Measurements from ENCODE around the gene INTS2. TPM values are rescaled to one million over a fixed set of nuclear protein-coding genes. Genes with fewer than 3 reads are reported as not detected.

INTS2 gene
- total RNA-seq, 1 experiment from 2014 or later, result 20.8 TPM

- no peaks in the 10 kb centered on the region for H3K4me1 ChIP-seq (ENCODE audit: insufficient read depth, low read length)
- H4K5ac ChIP-seq (ENCODE audit: insufficient read length, low read depth, low read length), result no peak overlapping the region
- Mint-ChIP-seq H3K4me1 (no peaks in the 10 kb centered on the region), H3K9me3 (no peaks in the 10 kb centered on the region), H3K27me3 (ENCODE audit: low read depth) (no peaks in the 10 kb centered on the region), H3K4me3 (no peak overlapping the region), H3K27ac (no peak overlapping the region), H3K36me3 (ENCODE audit: insufficient read depth in 1 of 3, low read depth in 3 of 3) (peaks cover 17 to 46% (median 42%) of the 10 kb centered on the region in 3 experiments; a peak in 6 of 7 replicates)
- no peak overlapping the region for H2AK5ac ChIP-seq (ENCODE audit: insufficient read length, low read length)
- H2BK20ac ChIP-seq (ENCODE audit: low read depth, low read length, poor library complexity, severe bottlenecking), result no peak overlapping the region
- no peaks in the 10 kb centered on the region for H3K9me3 ChIP-seq (ENCODE audit: control insufficient read depth, low read depth, low read length)
- no CpG with 5 or more reads among the region's 7 CpGs for WGBS (ENCODE audit: extremely low coverage, insufficient read length, low lambda C conversion rate)
- H3K79me1 ChIP-seq (ENCODE audit: insufficient read depth, low read depth, low read length, poor library complexity, severe bottlenecking), result no peaks in the 10 kb centered on the region
- no peak for TF ChIP-seq CTCF (conservative IDR thresholded peaks at IDR 0.05)
- no peak overlapping the region for H2BK15ac ChIP-seq (ENCODE audit: low read depth, low read length)
- no peak overlapping the region for H3K23ac ChIP-seq (ENCODE audit: insufficient read length, low read depth, low read length)
- H2AFZ ChIP-seq (ENCODE audit: low read length), result no peak overlapping the region
- H2BK12ac ChIP-seq (ENCODE audit: insufficient read length, low read depth, low read length), result no peak overlapping the region
- no peaks in the 10 kb centered on the region for H4K20me1 ChIP-seq (ENCODE audit: control insufficient read depth, insufficient read depth, insufficient read length)
- DNase-seq, result no peak
- no peaks in the 10 kb centered on the region for H3K79me2 ChIP-seq (ENCODE audit: insufficient read depth, low read length)
- no peaks in the 10 kb centered on the region for H3K27me3 ChIP-seq (ENCODE audit: insufficient read depth, low read length)
- no peak overlapping the region for H3K4ac ChIP-seq (ENCODE audit: low read depth, low read length)
- no peak overlapping the region for H3K18ac ChIP-seq (ENCODE audit: insufficient read length, low read depth, low read length)
- H3K27ac ChIP-seq (ENCODE audit: insufficient read length, low read depth, low read length), result no peak overlapping the region
- no peak overlapping the region for H4K91ac ChIP-seq (ENCODE audit: insufficient read length, low read depth, low read length)
- no peak overlapping the region for H2BK120ac ChIP-seq (ENCODE audit: low read depth, low read length, poor library complexity, severe bottlenecking)
- no peak overlapping the region for H2BK5ac ChIP-seq (ENCODE audit: insufficient read length, low read length)
- H3T11ph ChIP-seq (ENCODE audit: low read length), result no peak overlapping the region
- H3K14ac ChIP-seq (ENCODE audit: insufficient read depth, low read length), result no peak overlapping the region
- no peak overlapping the region for H4K8ac ChIP-seq (replicated peaks; ENCODE audit: insufficient read length, low read depth, low read length)
- H3K23me2 ChIP-seq (ENCODE audit: insufficient read length, low read depth, low read length, poor library complexity, severe bottlenecking), result no peaks in the 10 kb centered on the region
- H3K56ac ChIP-seq (ENCODE audit: insufficient read length, low read depth, low read length), result no peak overlapping the region
- no peak overlapping the region for H3K4me2 ChIP-seq (ENCODE audit: insufficient read depth, insufficient read length, low read length)
- no peak overlapping the region for H3K9ac ChIP-seq (ENCODE audit: extremely low read depth, insufficient read length, low read length)
Measured at GRCh38 chr17:61908292-61909037, 19.3 kb downstream of the INTS2 start.
